Gastroesophageal sphincter (tissue), 3 donors: ENCODE measurements around the gene EML3.

Experiments used
- POLR2A ChIP-seq, 2 donors: fragments of 450-650 bp; IDR thresholded peaks; one replicate each; pipeline ENCODE4 v1.6.1; 2017; ENCODE audit warnings: antibody characterized with exemption in 2 of 2, mild to moderate bottlenecking in 2 of 2, moderate library complexity in 1 of 2
- POLR2AphosphoS5 ChIP-seq: sonication (generic); formaldehyde crosslinking; IDR thresholded peaks from one replicate; pipeline ENCODE4 v1.6.1; 2017; ENCODE audit warnings: antibody characterized with exemption
- TF ChIP-seq, protein P1 (sequence below), 4 experiments: fragments of 200-600 bp in 2 of 4; fragments of 450-650 bp in 2 of 4; sonication (generic) in 1 of 4; IDR thresholded peaks; one replicate each; pipeline ENCODE4 v1.5.1; 2017 to 2019; ENCODE audit warnings: antibody characterized with exemption in 4 of 4, mild to moderate bottlenecking in 2 of 4, moderate library complexity in 2 of 4

DNA sequence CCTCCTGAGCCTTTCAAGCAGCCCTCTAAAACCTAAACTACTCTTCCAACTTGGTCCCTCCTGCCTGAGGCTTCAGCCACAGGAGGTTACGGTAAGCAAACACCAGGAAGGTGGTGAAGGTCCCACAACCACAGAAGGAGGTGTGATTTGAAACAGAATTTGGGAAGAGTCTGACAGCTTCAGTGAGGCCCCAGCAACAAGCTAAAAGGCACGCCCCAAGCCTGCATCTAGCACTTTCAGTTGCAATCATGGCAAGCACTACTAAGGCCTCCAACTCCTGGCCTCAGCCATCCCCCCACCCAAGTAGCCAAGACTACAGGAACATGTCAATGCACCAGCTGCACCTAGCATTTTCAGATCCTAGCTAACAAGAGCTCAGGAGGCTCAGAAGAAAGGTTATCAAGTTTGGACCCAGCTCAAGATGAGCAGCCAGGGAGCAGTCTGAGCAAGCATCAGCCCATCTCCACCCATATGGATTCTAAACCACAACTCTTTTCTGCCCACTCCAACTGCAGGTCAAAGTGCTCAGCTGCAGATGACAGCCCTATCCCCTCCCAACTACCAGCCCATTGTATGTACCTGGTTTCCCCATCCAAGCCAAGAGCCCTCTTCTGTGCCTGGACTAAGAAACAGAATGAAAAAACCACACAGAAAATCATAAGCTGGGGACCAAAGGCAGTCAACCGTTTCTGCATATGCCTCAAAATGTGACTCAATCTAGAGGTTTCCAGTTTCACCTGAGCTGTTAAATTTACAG lies 55.5 kb downstream of the EML3 start:
- TF ChIP-seq, protein P1, sequence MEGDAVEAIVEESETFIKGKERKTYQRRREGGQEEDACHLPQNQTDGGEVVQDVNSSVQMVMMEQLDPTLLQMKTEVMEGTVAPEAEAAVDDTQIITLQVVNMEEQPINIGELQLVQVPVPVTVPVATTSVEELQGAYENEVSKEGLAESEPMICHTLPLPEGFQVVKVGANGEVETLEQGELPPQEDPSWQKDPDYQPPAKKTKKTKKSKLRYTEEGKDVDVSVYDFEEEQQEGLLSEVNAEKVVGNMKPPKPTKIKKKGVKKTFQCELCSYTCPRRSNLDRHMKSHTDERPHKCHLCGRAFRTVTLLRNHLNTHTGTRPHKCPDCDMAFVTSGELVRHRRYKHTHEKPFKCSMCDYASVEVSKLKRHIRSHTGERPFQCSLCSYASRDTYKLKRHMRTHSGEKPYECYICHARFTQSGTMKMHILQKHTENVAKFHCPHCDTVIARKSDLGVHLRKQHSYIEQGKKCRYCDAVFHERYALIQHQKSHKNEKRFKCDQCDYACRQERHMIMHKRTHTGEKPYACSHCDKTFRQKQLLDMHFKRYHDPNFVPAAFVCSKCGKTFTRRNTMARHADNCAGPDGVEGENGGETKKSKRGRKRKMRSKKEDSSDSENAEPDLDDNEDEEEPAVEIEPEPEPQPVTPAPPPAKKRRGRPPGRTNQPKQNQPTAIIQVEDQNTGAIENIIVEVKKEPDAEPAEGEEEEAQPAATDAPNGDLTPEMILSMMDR (IDR thresholded peaks at IDR 0.05) = no peak
- TF ChIP-seq POLR2AphosphoS5 (no peak), POLR2A (IDR thresholded peaks at IDR 0.05) (no peak)
